ENCODE data around the gene TSACC. TPM values are rescaled to one million over a fixed set of nuclear protein-coding genes. Genes with fewer than 3 reads are reported as not detected.

TSACC gene
- total and polyA plus RNA-seq, 4 donors: 0.29 to 0.45 TPM; not detected in 2

GRCh38 chr1:156391366-156391677 lies 53.0 kb downstream of the TSACC start:
- no peak overlapping the region for H3K9ac ChIP-seq (ENCODE audit: insufficient read depth in 1 of 2, low read length in 2 of 2)
- ATAC-seq (ENCODE audit: insufficient read depth, low FRiP score) (no peak), DNase-seq (no peak)
- H3K4me3 ChIP-seq: no peak overlapping the region
- 83 to 94% methylated on average over 11 of the region's 11 CpGs for WGBS, 2 donors
- H3K4me1 ChIP-seq (ENCODE audit: control insufficient read depth in 5 of 5, insufficient read depth in 5 of 5, low read length in 5 of 5): no peaks in the 10 kb centered on the region
- H3K27me3 ChIP-seq (ENCODE audit: control insufficient read depth in 3 of 3, insufficient read depth in 3 of 3, low read length in 2 of 3): peaks cover 12 to 64% (median 27%) of the 10 kb centered on the region in 3 donors
- H3K36me3 ChIP-seq (ENCODE audit: control insufficient read depth in 4 of 4, insufficient read depth in 4 of 4, low read length in 4 of 4): no peaks in the 10 kb centered on the region
- no peak for TF ChIP-seq CTCF (IDR thresholded peaks at IDR 0.05; ENCODE audit: control extremely low read depth, extremely low read depth)
- H3K27ac ChIP-seq (ENCODE audit: low read depth in 1 of 2, low read length in 1 of 2): no peak overlapping the region
- H3K9me3 ChIP-seq (ENCODE audit: control insufficient read depth in 4 of 4, insufficient read depth in 3 of 4, low read length in 3 of 4): no peaks in the 10 kb centered on the region

- Histone ChIP-seq H3K36me3 (ENCODE audit: control insufficient read depth in 4 of 4, insufficient read depth in 4 of 4, low read length in 4 of 4) (no peaks in the 10 kb centered on the region), H3K27me3 (ENCODE audit: control insufficient read depth in 3 of 3, insufficient read depth in 3 of 3, low read length in 2 of 3) (peaks cover 12 to 61% (median 25%) of the 10 kb centered on the region in 3 donors), H3K27ac (ENCODE audit: low read depth in 1 of 2, low read length in 1 of 2) (no peak overlapping the region), H3K4me3 (no peak overlapping the region), H3K4me1 (ENCODE audit: control insufficient read depth in 5 of 5, insufficient read depth in 5 of 5, low read length in 5 of 5) (no peaks in the 10 kb centered on the region), H3K9ac (ENCODE audit: insufficient read depth in 1 of 2, low read length in 2 of 2) (no peak overlapping the region), H3K9me3 (ENCODE audit: control insufficient read depth in 4 of 4, insufficient read depth in 3 of 4, low read length in 3 of 4) (no peaks in the 10 kb centered on the region)
- WGBS, 2 donors: 65 to 81% methylated on average over 8 of the region's 8 CpGs
- no peak for ATAC-seq (ENCODE audit: insufficient read depth, low FRiP score)
- no peak for TF ChIP-seq CTCF (IDR thresholded peaks at IDR 0.05; ENCODE audit: control extremely low read depth, extremely low read depth)
- DNase-seq: no peak
Observed at GRCh38 chr1:156391701-156392100, 53.4 kb downstream of the TSACC start.

DNA sequence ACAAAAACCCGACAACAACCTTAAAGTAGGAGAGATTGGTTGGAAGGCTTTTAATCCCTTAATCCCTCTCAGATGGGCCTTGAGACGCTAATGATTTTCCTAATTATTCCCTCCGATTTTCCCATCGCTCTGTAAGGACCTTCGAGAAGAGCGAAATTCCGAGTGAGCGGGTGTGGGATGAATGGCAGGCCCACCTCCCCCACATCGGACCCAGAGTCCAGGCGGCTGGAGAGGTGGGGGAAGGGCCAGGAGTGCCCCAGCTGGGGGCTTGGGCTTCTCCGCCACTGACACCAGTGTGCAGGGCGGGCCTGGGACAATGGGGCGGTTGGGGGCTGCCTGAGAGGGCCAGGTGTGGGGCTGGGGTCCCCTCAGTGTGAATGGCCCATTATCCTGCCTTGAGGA lies 54.1 kb downstream of the TSACC start:
- Histone ChIP-seq H3K4me3 (no peak overlapping the region), H3K36me3 (ENCODE audit: control insufficient read depth in 4 of 4, insufficient read depth in 4 of 4, low read length in 4 of 4) (no peaks in the 10 kb centered on the region), H3K4me1 (ENCODE audit: control insufficient read depth in 5 of 5, insufficient read depth in 5 of 5, low read length in 5 of 5) (no peaks in the 10 kb centered on the region), H3K9me3 (ENCODE audit: control insufficient read depth in 4 of 4, insufficient read depth in 3 of 4, low read length in 3 of 4) (no peaks in the 10 kb centered on the region), H3K27ac (ENCODE audit: low read depth in 1 of 2, low read length in 1 of 2) (no peak overlapping the region), H3K9ac (ENCODE audit: insufficient read depth in 1 of 2, low read length in 2 of 2) (no peak overlapping the region), H3K27me3 (ENCODE audit: control insufficient read depth in 3 of 3, insufficient read depth in 3 of 3, low read length in 2 of 3) (peaks cover 12 to 53% (median 19%) of the 10 kb centered on the region in 3 donors)
- ATAC-seq (ENCODE audit: insufficient read depth, low FRiP score): no peak
- no peak for TF ChIP-seq CTCF (IDR thresholded peaks at IDR 0.05; ENCODE audit: control extremely low read depth, extremely low read depth)
- WGBS, 2 donors: 78 to 85% methylated on average over 13 of the region's 13 CpGs
- DNase-seq: no peak

GRCh38 chr1:156393095-156393494 lies 54.8 kb downstream of the TSACC start:
- H3K36me3 ChIP-seq (ENCODE audit: control insufficient read depth in 4 of 4, insufficient read depth in 4 of 4, low read length in 4 of 4): no peaks in the 10 kb centered on the region
- no peak overlapping the region for H3K9ac ChIP-seq (ENCODE audit: insufficient read depth in 1 of 2, low read length in 2 of 2)
- no peak overlapping the region for H3K27ac ChIP-seq (ENCODE audit: low read depth in 1 of 2, low read length in 1 of 2)
- no peak overlapping the region for H3K4me3 ChIP-seq
- TF ChIP-seq CTCF (IDR thresholded peaks at IDR 0.05; ENCODE audit: control extremely low read depth, extremely low read depth): no peak
- peaks cover 12 to 47% (median 14%) of the 10 kb centered on the region in 3 donors for H3K27me3 ChIP-seq (ENCODE audit: control insufficient read depth in 3 of 3, insufficient read depth in 3 of 3, low read length in 2 of 3)
- H3K9me3 ChIP-seq (ENCODE audit: control insufficient read depth in 4 of 4, insufficient read depth in 3 of 4, low read length in 3 of 4): no peaks in the 10 kb centered on the region
- no peaks in the 10 kb centered on the region for H3K4me1 ChIP-seq (ENCODE audit: control insufficient read depth in 5 of 5, insufficient read depth in 5 of 5, low read length in 5 of 5)
- DNase-seq (no peak), ATAC-seq (ENCODE audit: insufficient read depth, low FRiP score) (no peak)

Measured in lung (tissue), 12 donors.